ELF-1 (cell line): ENCODE data around the gene OSGEPL1.
"Not testable (repeated sequence)": the region's sequence is repeated elsewhere in the genome, so short reads cannot be mapped to it uniquely, and the experiment has no call there.

Experiments used
- DNase-seq: peaks from one replicate; pipeline ENCODE4 v3.0.0-alpha.2; 2016; ENCODE audit warnings: low read depth, low spot score

Gene OSGEPL1

DNA sequence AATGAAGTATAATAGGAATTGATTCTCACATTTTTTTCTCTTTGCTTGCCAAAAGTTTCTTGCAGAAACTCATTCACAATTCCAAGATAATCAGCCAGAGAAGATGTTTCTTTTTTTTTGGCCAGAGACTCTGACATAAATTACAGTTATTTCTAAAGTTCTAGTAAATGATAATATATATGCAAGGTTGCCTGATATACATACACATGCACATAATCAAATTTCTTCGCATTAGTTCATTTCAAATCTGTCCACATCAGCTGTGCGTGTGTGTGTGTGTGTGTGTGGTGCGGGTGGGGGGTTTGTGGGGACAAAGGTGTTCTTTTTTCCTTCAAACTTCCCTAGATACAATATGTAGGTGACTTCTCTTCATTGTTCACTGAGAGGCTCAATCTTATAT, 33.2 kb downstream of the OSGEPL1 start:
- DNase-seq, result no peak

DNA sequence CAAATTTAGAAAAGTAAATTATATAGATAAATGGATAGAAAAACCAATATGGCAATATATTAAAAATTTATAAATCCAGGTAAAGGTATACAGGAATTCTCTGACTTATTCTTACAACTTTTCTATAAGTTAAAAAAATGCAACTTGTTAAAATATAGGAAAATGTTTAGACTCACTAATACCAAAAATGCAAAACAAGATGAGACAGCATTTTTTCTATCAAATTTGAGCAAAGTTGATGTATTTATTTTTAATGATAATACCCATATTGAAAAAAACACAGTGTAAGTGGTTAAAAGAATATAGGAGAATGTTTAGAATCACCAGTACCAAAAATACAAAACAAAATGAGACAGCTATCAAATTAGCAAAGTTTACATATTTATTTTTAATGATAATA, 35.7 kb downstream of the OSGEPL1 start:
- DNase-seq, result no peak

DNA sequence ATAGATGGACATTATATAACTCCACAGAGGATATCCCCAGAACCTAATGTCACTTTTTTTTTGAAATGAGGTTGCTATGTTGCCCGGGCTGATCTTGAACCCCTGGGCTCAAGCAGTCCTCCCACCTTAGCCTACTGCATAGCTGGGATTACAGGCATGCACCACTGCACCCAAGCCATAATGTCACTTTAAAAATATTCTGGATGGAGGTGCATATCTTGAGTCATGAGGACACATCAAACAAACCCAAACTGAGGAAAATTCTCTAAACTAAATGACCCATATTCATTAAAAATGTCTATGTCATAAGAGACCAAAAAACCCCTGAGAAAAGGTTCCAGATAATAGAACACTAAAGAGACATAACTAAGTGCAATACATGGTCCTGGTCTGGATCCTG, 36.3 kb downstream of the OSGEPL1 start:
- DNase-seq, result no peak

DNA sequence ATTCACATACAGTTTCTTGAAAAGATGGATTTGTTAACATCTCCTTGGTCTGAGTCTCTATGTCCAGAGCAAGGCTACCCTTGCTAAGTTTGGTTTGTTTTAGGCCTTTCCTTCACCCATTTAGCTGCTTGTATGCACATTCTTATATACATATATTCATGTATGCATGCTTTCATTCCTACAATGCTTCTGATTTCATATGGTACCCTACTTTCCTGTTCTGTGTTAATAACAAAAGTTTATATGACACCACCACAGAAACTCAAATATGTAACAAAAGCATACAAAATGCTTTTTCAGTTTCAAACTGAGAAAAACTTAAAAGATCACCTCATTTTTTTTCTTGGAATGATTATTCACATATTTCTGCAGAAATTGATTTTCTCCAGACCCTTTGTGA, 39.4 kb downstream of the OSGEPL1 start:
- no peak for DNase-seq

DNA sequence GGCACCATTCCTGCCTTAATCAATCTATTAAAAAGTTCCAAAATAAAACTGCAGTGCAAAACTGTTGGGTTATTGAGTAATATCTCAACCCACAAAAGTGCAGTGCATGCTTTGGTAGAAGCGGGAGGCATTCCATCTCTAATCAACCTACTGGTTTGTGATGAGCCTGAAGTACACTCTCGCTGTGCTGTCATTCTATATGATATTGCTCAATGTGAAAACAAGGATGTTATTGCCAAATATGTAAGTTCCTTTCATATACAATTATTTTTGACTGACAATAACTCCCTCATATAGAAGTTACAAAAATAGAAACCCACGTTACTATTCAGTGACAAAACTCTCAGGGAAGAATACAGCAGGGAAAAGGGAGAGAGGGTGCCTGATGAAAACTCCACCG, 43.0 kb downstream of the OSGEPL1 start:
- DNase-seq, result no peak

DNA sequence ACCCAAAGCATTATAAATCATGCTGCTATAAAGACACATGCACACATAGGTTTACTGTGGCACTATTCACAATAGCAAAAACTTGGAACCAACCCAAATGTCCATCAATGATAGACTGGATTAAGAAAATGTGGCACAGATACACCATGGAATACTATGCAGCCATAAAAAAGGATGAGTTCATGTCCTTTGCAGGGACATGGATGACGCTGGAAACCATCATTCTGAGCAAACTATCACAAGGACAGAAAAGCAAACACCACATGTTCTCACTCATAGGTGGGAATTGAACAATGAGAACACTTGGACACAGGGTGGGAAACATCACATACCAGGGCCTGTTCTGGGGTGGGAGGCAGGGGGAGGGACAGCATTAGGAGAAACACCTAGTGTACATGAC, 45.0 kb downstream of the OSGEPL1 start:
- DNase-seq, result not testable (repeated sequence)

DNA sequence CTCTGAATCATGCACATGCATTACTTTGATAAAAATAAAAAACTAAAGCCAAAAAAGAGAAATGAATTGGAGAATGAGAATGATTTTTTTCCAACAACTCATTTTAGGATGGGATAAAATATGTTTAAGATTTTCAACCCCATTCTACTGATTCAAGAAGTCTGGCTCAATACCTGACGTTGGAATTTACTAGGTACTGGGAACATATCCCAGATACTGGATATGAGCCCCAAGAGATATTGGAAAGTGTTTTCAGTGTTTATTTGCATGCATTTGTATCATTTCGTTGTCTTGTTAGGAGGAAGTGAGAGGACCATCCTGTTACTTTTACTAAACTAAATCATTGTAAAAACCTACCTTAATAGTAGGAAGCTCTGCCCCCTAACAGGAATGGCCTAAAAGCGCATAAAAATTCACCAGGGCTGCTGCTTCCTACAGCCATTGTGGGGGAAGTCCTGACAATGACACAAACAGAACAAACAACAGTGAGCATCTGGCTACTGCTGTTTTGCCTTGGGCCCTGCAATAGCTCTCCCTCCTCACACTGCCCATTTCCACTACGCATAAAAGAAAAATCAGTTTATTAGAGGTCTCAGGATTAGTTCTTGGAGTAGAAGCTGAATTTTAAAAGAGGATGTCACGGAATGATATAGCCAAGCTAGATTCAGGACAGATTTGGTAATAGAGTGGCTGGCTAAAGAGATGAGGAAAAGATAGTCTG, 52.9 kb downstream of the OSGEPL1 start:
- DNase-seq, result no peak

DNA sequence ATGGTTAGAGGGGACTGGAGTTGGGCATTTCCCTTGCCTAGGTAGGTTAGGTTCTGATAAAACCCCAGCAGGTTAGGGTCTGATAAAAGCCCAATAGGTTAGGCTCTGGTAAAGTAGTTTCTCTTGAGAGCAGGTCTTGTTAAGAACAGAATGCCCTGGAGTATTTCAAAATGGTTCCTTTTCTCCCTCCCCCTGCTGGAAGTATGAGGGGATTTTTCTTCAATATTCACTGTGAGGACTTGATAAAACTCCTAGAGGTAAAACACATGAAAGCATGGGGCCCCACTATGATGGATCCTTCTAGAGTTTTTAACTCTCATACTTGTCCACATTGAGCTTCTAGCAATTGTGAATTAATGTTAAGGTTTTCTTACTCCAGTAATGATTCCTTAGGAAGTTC, 60.5 kb downstream of the OSGEPL1 start:
- DNase-seq, result peak; percentile 2

DNA sequence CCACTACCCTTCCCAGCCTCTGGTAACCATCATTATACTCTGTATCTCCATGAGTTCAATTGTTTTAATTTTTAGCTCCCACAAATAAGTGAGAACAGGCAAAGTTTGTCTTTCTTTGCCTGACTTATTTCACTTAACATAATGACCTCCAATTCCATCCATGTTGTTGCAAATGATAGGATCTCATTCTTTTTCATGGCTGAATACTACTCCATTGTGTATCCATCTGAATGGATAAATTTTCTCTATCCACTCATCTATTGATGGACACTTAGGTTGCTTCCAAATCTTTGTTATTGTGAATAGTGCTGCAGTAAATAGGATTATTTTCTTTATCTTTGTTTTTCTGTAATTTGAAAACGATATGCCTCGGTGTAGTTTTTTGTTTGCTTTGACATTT, 61.9 kb downstream of the OSGEPL1 start:
- DNase-seq, result no peak

DNA sequence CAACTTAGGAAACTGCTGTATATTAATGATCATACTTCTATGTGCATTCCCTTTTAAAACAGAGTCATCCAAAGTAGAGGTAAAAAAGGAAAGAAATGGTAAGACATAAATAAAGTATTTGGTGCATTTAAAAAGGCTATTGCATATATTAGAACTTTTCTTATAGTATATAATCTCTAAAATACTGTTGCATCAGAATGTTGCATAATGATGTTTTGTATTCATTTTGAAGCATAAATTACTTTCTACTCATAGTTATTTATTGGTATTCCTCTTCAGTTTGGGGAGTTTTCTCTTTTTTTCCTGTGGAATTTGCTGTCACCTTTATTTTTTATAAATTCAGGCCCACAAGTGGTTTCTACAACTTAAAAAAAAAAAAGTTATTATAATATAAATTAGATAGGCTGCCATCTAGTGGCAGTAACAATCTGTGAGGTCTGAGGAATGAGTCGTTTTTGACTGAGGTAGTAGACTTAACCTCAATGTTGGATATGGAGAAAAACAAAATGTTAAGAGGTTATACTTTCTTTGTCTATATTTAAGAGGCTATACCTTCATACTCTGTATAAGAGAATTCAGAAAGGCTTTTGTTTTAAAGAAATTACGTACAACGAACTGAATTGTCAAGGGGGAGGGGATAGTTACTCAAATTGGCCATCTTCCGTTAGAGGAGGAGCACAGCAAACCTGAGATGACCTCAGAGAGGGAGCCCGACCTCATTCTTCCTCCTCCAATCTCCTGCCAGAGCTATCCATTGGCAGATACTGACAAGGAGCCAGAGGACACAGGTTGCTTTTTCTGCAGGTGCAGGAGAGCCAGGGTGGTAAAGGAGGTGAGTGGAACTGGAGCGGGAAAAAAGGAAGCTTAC, 64.3 kb downstream of the OSGEPL1 start:
- peak; percentile 58 for DNase-seq
